ENCODE results near the gene RHBDD3. TPM values are rescaled to one million over a fixed set of nuclear protein-coding genes. Genes with fewer than 3 reads are reported as not detected.

Gene RHBDD3
- total and polyA plus RNA-seq, 2 donors (not counting 1 experiment from before 2014, with no cell fraction given) = 11.9 to 12.5 TPM

DNA sequence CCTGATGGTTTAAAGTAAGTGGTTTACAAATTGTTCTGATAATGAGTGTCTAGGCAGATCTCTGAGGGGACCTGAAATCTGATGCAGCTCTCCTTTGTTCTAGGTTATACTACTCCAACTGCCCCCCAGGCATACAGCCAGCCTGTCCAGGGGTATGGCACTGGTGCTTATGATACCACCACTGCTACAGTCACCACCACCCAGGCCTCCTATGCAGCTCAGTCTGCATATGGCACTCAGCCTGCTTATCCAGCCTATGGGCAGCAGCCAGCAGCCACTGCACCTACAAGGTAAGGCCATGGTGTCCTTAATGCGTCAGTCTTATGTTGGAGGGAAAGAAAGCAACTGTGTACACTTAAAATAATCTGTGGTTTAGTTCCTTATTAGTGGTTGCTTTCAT lies 10.1 kb upstream of the RHBDD3 start:
- no peak for ATAC-seq (ENCODE audit: low read depth)
- no CpG with 5 or more reads among the region's 1 CpG for WGBS (ENCODE audit: insufficient coverage)
- Histone ChIP-seq H2AFZ (ENCODE audit: insufficient read depth, low read depth, low read length, poor library complexity, severe bottlenecking) (no peak overlapping the region), H3K4me2 (replicated peaks; ENCODE audit: low read depth, low read length, poor library complexity, severe bottlenecking) (no peak overlapping the region), H3K36me3 (replicated peaks in 1 of 2; ENCODE audit: control extremely low read depth in 1 of 2, control insufficient read depth in 1 of 2, extremely low read depth in 1 of 2, insufficient read depth in 2 of 2, low read length in 1 of 2) (peaks cover 14 to 79% of the 10 kb centered on the region in 2 experiments), H3K4me3 (ENCODE audit: control extremely low read depth in 1 of 5, extremely low read depth in 1 of 5, insufficient read depth in 1 of 5, low read depth in 2 of 5, low read length in 4 of 5) (no peak overlapping the region), H3K27ac (ENCODE audit: low read length in 2 of 2) (no peak overlapping the region), H4K20me1 (ENCODE audit: control insufficient read depth, insufficient read depth, low read length, poor library complexity, severe bottlenecking) (peaks cover 82% of the 10 kb centered on the region), H3K79me2 (ENCODE audit: control insufficient read depth, insufficient read depth, low read length) (peaks cover 80% of the 10 kb centered on the region), H3K9me3 (ENCODE audit: control extremely low read depth in 1 of 3, control insufficient read depth in 2 of 3, insufficient read depth in 1 of 3, low read length in 2 of 3) (peaks cover 0 to 2% (median 0%) of the 10 kb centered on the region in 3 donors), H3K4me1 (ENCODE audit: control insufficient read depth in 2 of 2, insufficient read depth in 2 of 2, low read length in 2 of 2) (no peaks in the 10 kb centered on the region), H3K9ac (ENCODE audit: low read length) (no peak overlapping the region), H3K27me3 (replicated peaks in 1 of 4; ENCODE audit: control extremely low read depth in 1 of 4, control insufficient read depth in 3 of 4, insufficient read depth in 4 of 4, low read length in 3 of 4) (no peaks in the 10 kb centered on the region)
- H3K9me3 Mint-ChIP-seq (ENCODE audit: insufficient read depth) = no peaks in the 10 kb centered on the region
- H3K27me3 Mint-ChIP-seq = no peaks in the 10 kb centered on the region
- ChIA-PET CTCF (no interaction called here), POLR2A (no interaction called here)
- DNase-seq = no peak
- intact Hi-C loops (cut with micrococcal nuclease) = no loop called here
- H3K27ac Mint-ChIP-seq = no peak overlapping the region
- H3K4me3 Mint-ChIP-seq = no peak overlapping the region
- TF ChIP-seq, protein P1, sequence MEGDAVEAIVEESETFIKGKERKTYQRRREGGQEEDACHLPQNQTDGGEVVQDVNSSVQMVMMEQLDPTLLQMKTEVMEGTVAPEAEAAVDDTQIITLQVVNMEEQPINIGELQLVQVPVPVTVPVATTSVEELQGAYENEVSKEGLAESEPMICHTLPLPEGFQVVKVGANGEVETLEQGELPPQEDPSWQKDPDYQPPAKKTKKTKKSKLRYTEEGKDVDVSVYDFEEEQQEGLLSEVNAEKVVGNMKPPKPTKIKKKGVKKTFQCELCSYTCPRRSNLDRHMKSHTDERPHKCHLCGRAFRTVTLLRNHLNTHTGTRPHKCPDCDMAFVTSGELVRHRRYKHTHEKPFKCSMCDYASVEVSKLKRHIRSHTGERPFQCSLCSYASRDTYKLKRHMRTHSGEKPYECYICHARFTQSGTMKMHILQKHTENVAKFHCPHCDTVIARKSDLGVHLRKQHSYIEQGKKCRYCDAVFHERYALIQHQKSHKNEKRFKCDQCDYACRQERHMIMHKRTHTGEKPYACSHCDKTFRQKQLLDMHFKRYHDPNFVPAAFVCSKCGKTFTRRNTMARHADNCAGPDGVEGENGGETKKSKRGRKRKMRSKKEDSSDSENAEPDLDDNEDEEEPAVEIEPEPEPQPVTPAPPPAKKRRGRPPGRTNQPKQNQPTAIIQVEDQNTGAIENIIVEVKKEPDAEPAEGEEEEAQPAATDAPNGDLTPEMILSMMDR (IDR thresholded peaks at IDR 0.05) = no peak
- TF ChIP-seq EZH2 (IDR thresholded peaks at IDR 0.05; ENCODE audit: borderline replicate concordance, insufficient read depth, low read depth, low read length, poor library complexity, severe bottlenecking) = no peak
- H3K4me1 Mint-ChIP-seq = peaks cover 34% of the 10 kb centered on the region

DNA sequence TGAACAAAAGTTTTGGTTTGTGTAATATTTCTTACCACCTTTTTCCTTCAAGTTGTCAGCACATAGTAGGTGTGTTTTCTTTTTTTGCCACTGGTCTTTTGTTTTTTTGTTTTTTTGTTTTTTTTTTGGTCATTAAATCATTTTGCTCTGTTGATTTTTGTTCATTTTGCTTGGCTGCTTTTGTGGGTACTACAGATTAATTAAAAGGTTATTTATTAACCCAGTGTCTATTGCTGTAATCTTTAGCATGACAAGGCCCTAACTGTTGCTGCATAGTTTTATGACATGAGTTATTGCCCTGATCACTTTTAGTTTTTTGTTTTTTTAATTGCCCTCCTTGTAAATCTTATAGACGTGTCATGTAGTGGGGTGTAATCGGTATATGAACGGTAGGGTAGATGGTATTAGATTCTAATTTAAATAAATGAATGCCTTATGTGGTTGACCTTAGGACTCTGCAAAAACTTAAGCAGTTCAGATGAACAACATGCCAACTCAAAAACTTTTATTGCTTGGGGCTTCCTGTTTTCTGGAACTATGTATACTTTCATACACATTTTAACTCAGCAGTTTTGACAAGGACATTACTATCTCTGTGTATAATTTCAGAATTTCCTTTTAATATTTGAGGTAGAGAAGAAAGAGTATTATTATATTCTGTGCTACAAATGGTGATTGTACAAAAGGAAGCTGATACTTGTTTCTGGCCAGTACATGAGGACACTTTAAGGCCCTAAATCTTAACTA lies 8.2 kb upstream of the RHBDD3 start:
- Histone ChIP-seq H3K27ac (ENCODE audit: low read length in 2 of 2) (no peak overlapping the region), H3K79me2 (ENCODE audit: control insufficient read depth, insufficient read depth, low read length) (peaks cover 90% of the 10 kb centered on the region), H3K4me1 (ENCODE audit: control insufficient read depth in 2 of 2, insufficient read depth in 2 of 2, low read length in 2 of 2) (peaks cover 12 to 15% of the 10 kb centered on the region in 2 donors), H3K9ac (ENCODE audit: low read length) (no peak overlapping the region), H4K20me1 (ENCODE audit: control insufficient read depth, insufficient read depth, low read length, poor library complexity, severe bottlenecking) (peaks cover 84% of the 10 kb centered on the region), H3K4me3 (ENCODE audit: control extremely low read depth in 1 of 5, extremely low read depth in 1 of 5, insufficient read depth in 1 of 5, low read depth in 2 of 5, low read length in 4 of 5) (no peak overlapping the region), H3K36me3 (replicated peaks in 1 of 2; ENCODE audit: control extremely low read depth in 1 of 2, control insufficient read depth in 1 of 2, extremely low read depth in 1 of 2, insufficient read depth in 2 of 2, low read length in 1 of 2) (peaks cover 8 to 79% of the 10 kb centered on the region in 2 experiments), H2AFZ (ENCODE audit: insufficient read depth, low read depth, low read length, poor library complexity, severe bottlenecking) (no peak overlapping the region), H3K9me3 (ENCODE audit: control extremely low read depth in 1 of 3, control insufficient read depth in 2 of 3, insufficient read depth in 1 of 3, low read length in 2 of 3) (peaks cover 0 to 2% (median 0%) of the 10 kb centered on the region in 3 donors), H3K4me2 (replicated peaks; ENCODE audit: low read depth, low read length, poor library complexity, severe bottlenecking) (no peak overlapping the region), H3K27me3 (replicated peaks in 1 of 4; ENCODE audit: control extremely low read depth in 1 of 4, control insufficient read depth in 3 of 4, insufficient read depth in 4 of 4, low read length in 3 of 4) (no peaks in the 10 kb centered on the region)
- Mint-ChIP-seq H3K4me3 (no peak overlapping the region), H3K4me1 (peaks cover 51% of the 10 kb centered on the region), H3K9me3 (ENCODE audit: insufficient read depth) (no peaks in the 10 kb centered on the region), H3K27ac (no peak overlapping the region), H3K27me3 (no peaks in the 10 kb centered on the region)
- TF ChIP-seq, protein P1 (IDR thresholded peaks at IDR 0.05) = no peak
- no peak for TF ChIP-seq EZH2 (IDR thresholded peaks at IDR 0.05; ENCODE audit: borderline replicate concordance, insufficient read depth, low read depth, low read length, poor library complexity, severe bottlenecking)
- DNase-seq = no peak
- ChIA-PET POLR2A (no interaction called here), CTCF (no interaction called here)
- 100% methylated on average over 1 of the region's 3 CpGs for WGBS (ENCODE audit: insufficient coverage)
- ATAC-seq (ENCODE audit: low read depth) = no peak
- intact Hi-C loops (cut with micrococcal nuclease) = no loop called here

Data from B cell (primary cell).